SU-DHL-6 (cell line): ENCODE data around the gene RAPGEF4.

ENCODE experiments used
- EZH2phosphoT487 ChIP-seq: fragments of 200-600 bp; sonication (generic), shearing (Covaris generic); conservative IDR thresholded peaks from 2 replicates; pipeline ENCODE4 v1.6.1; 2018; ENCODE audit warnings: mild to moderate bottlenecking, antibody characterized with exemption, low read length, moderate library complexity, mixed read lengths
- TF ChIP-seq, protein P1 (sequence below): fragments of 200-600 bp; sonication (generic); IDR thresholded peaks from one replicate; pipeline ENCODE4 v1.5.1; 2017; ENCODE audit warnings: antibody characterized with exemption, mild to moderate bottlenecking, low read length, moderate library complexity; ENCODE audit not compliant: insufficient read depth, poor library complexity, severe bottlenecking

DNA sequence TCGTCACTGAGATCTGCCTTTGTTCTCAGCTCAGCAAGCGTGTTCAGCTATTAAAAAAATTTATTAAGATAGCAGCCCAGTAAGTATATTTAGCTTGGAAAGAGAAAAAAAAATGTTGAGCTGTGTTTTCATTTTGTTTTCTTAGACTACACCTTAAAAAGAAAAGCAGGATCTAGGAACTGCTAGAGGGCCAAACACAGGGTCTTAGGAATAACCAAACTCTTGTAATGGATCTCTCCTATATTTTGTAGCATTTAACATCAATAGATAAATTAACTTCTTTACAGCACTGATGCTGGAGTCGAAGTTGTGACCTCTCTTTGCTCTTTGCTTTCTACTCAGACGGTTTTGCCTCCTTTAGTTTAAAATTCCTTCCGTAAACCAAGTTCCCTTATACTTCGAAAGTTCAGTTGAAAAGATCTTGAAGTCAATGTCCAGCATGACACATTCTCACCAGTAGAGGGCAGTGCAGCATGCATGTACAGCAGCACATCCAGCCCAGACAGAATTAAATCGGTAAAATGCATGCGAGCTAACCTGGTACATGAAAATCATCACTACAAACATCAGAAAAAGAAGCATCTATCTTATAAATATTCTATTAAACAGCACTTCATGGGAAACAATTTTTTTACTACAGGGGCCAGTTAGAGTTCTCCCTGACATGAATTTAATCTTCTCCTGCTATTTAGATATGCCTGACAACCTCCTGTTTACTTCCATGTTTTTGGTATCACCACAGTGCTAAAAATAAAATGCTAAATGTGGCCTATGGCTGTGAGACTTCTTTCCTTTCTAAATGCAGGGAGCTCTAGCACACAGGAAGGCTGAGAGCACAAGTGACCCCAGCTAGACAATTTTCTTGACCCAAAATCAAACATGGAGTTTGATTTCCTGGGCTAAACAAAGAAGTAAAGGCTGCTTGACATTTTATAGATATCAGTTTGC is 291.8 kb downstream of the RAPGEF4 start:
- TF ChIP-seq, protein P1, sequence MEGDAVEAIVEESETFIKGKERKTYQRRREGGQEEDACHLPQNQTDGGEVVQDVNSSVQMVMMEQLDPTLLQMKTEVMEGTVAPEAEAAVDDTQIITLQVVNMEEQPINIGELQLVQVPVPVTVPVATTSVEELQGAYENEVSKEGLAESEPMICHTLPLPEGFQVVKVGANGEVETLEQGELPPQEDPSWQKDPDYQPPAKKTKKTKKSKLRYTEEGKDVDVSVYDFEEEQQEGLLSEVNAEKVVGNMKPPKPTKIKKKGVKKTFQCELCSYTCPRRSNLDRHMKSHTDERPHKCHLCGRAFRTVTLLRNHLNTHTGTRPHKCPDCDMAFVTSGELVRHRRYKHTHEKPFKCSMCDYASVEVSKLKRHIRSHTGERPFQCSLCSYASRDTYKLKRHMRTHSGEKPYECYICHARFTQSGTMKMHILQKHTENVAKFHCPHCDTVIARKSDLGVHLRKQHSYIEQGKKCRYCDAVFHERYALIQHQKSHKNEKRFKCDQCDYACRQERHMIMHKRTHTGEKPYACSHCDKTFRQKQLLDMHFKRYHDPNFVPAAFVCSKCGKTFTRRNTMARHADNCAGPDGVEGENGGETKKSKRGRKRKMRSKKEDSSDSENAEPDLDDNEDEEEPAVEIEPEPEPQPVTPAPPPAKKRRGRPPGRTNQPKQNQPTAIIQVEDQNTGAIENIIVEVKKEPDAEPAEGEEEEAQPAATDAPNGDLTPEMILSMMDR: peak; percentile 85
- no peak for TF ChIP-seq EZH2phosphoT487
